HG02763 (cell line): ENCODE data around the gene KRTCAP2.
A peak's percentile ranks its signal among the peaks of the same experiment; 100 is the strongest.

Experiments
- ATAC-seq: cut with Tn5 transposase; IDR thresholded peaks from one replicate; pipeline ENCODE4 v1.9.1; 2021; ENCODE audit warnings: mild to moderate bottlenecking, moderate library complexity; ENCODE audit not compliant: unreplicated experiment

KRTCAP2 gene

DNA sequence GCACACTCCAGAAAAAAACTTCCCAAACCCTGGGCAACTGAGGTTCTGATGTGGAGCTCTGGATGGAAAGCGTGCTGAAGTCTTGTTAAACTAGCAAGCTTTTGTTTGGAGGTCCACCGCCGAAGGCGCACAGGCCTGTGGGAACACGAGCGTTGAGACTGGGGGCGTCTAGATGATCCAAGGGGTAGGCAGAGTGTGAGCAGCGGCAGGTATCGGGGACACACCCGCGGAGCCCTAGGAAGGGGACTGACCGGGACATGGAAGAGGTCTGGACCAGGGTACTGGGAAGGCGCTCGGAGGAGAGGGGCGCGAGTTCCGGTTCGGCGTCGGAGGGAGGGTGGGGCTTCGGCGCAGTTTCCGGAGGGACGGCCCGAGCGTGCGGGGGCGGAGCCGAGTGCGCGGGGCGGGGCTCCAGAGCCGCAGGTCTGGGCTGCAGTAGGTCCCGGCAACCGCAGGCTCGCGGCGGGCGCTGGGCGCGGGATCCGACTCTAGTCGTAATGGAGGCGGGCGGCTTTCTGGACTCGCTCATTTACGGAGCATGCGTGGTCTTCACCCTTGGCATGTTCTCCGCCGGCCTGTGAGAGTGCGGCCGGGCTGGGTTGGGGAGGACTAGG, 37.6 kb downstream of the KRTCAP2 start, which contains the start of gene SLC50A1:
Gene SLC50A1, plus strand, starts transcription at position 438 of the 614 bp plus-strand sequence. Its CDS starts 60 bp downstream, at position 498.
- peak; percentile 84 for ATAC-seq

DNA sequence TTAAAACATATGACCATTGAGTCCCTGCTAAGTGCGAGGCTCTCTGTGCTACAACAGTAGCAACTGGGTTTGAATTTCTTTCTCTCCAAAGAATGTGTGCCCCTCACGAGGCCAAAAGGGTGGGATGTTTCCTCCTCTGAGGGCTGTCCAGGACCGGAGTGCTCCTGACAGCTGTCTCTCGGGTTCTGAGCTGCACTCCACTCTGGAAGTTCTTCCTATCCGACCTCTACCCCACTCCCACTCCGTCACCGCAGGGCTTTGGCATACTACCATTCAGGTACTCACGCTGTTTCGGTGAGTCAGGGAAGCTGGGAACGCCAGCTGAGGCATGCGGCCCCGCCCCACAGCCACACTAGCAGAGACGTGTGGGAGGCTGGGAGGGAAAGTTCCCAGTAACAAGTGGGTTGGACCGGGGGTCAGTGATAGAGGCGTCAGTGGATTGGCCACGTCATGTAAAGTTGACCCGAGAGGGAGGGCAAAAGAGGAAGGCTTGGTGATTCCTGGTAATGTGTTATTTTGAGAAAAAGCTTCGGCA, 38.2 kb downstream of the KRTCAP2 start:
- ATAC-seq, result no peak

DNA sequence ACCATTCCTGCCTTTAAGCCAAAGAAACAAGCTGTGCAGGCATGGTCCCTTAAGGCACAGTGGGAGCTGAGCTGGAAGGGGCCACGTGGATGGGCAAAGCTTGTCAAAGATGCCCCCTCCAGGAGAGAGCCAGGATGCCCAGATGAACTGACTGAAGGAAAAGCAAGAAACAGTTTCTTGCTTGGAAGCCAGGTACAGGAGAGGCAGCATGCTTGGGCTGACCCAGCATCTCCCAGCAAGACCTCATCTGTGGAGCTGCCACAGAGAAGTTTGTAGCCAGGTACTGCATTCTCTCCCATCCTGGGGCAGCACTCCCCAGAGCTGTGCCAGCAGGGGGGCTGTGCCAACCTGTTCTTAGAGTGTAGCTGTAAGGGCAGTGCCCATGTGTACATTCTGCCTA, 38.8 kb downstream of the KRTCAP2 start:
- ATAC-seq, result no peak

DNA sequence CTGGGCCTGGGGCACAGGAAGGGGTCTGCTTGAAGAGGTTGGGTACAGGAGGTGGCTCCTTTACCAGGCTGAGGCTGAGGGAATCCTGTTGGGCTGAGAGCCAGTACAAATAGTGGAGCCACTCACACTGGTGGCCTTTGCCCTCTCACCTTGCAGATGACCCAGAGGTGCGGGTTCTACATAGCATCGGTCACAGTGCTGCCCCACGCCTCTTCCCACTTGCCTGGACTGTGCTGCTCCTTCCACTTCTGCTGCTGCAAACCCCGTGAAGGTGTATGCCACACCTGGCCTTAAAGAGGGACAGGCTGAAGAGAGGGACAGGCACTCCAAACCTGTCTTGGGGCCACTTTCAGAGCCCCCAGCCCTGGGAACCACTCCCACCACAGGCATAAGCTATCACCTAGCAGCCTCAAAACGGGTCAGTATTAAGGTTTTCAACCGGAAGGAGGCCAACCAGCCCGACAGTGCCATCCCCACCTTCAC, 39.3 kb downstream of the KRTCAP2 start:
- no peak for ATAC-seq

DNA sequence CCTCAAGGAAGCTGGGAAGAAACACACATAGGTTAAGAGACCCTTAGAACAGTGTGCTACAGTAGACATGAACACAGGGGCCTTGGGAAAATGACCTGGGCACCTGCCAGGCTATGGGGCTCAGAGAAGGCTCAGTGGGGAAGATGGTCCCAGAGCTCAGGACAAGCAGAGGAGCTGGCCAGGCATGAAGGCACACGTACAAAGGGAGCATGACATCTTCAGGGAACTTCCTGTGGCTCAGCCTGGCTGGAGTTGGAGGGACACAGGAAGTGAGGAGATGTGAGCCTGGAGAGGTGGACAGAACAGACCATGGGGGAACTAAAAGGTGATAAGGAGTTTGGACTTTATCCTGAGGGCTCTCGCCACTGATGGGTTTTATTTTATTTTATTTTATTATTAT, 41.2 kb downstream of the KRTCAP2 start:
- no peak for ATAC-seq

DNA sequence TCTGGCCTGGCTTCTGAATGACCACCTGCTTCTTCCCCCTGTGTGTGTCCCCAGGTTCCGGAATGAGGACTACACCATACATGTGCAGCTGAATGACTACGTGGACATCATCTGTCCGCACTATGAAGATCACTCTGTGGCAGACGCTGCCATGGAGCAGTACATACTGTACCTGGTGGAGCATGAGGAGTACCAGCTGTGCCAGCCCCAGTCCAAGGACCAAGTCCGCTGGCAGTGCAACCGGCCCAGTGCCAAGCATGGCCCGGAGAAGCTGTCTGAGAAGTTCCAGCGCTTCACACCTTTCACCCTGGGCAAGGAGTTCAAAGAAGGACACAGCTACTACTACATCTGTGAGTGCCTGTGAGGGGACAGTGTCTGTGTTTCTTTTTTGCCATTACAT, 41.8 kb downstream of the KRTCAP2 start:
- no peak for ATAC-seq

DNA sequence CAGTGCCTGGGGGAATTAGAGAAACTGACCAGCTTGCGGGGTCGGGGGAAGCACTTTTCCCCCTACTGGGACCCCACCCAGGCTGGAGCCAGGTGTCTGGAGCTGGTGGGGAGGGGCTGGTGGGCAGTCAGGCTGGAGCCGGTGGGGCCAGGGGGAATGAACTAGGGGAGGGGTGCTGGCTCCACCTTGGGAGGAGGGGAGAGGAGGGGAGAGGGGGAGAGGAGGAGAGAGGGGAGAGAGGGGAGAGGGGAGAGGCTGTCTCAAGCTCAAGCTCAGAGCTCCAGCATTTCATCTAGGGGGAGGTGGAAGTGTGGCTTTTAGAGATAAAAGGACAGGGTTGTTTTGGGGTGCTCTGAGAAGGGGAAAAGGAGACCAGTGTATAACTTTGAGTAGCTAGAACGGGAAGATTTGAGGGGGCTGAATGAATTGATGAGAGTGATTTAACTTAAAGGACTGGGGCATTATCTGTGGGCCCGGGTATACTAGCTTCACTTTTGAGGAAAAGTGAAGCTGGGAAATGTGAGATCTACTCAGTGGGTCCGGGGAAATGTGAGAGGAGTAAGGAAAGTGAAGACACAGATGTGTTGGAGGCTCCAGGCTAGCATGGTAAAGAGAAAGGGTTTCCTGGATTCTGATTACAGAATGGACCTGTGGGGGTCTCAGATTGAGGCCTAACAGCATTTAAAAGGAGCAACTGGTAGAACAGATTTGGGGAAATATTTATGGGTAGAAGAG, 42.7 kb downstream of the KRTCAP2 start:
- ATAC-seq, result no peak

DNA sequence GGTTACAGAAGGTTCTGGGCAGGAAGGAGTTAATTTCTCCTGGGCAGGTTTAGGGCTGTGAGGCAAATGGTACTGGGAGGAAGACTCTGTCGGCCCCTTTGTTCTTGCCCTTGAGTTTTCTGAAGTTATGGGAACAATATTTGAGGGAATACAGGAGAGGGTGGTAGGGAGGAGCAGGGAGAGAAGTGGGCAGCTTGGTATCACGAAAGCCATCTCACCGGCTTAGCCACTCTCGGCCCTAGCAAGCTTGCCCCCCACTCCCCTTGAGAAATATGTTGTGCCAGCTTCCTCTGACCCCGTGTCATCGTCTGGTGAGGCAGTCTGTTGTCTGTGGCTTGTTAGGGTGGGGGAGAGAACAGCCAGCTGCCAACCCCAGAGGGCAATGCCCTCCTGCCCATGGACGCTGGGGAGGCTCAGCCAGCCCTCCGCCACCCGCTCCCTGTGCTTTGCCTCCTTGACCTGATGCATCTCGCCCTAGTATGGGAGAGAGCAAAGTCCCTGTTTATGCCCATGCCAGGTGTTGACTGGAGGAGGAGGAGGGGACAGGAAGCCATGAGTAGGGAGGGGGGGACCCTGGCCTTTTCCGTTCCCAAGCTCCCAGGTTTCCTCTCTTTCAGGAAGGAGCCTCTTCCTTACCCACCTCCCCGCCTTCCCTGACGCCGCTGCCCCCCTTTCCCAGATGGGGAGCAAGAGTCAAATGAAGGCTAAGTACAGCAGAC, 44.2 kb downstream of the KRTCAP2 start:
- no peak for ATAC-seq

DNA sequence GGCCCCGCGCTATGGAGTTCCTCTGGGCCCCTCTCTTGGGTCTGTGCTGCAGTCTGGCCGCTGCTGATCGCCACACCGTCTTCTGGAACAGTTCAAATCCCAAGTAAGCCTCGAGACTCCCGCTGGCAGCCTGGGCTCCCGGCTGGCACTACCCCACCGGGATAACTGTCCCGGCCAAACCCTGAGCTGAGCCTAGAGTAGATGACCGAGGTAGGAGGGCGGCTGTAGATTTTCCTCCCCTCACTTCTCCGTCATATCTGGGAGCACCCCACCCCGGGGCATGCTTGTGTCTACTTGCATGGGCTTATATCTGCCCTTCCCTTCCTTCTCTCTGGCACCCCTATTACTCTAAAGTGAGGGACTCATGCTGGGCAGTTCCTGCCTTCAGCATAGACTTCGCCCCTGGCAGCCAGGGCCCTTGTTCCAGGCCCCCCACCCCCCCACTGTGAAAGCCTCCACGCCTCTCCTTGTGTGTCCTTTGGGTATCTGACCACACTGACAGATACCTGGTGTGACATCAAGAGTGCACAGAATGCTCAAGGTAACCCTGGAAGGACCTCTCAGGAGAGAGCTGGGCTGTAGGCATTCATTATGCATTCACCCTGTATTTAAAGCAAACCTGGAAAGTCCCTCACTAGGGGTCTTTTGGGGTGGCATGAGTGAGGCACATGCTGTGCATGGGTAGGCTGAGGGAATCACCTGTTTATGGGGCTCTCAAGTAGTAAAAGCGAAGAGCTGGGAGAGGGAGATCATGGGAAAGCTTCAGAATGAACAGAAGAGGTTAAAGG, 44.9 kb downstream of the KRTCAP2 start:
- ATAC-seq, result no peak

DNA sequence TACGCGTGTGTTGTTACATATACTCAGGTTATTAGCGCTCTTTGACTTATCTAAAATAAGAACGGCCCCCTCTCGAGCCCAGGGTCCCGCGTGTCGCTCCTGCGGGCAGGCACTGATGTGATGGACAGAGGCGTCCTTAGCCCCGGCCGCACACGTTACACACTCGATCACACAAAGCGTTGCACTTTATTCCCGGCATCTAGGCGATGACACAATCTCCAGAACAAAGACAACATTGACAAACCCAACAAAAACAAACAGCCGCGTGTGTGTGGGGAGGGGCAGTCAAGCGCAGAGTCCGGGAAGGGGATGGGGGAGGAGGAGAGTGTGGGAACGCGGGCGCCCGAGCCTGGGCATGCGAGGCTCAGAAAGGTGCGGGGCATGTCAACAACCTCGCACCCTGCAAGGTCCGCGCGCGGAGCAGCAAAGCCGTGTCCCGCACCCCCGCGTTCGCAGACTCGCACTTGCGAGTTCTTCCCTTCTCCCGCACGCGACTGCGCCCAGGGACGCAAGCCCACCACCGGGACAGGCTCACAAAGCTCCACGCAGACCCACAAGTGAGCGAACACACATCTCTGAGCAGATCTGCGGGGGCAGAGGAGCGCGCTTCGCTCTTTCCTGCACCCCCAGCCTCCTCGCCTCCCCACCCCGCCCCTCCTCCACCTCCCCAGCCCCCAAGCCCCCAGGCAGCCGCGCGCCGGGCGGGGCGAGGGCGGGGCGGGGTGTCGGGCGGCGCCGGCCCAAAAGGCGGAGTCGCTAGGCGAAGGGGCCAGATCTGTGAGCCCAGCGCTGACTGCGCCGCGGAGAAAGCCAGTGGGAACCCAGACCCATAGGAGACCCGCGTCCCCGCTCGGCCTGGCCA, 45.8 kb downstream of the KRTCAP2 start, which contains the start of gene EFNA1:
Gene EFNA1, plus strand, starts transcription at position 772 of the 862 bp plus-strand sequence. CDS start 102 bp downstream, outside the sequence.
- ATAC-seq, result no peak

DNA sequence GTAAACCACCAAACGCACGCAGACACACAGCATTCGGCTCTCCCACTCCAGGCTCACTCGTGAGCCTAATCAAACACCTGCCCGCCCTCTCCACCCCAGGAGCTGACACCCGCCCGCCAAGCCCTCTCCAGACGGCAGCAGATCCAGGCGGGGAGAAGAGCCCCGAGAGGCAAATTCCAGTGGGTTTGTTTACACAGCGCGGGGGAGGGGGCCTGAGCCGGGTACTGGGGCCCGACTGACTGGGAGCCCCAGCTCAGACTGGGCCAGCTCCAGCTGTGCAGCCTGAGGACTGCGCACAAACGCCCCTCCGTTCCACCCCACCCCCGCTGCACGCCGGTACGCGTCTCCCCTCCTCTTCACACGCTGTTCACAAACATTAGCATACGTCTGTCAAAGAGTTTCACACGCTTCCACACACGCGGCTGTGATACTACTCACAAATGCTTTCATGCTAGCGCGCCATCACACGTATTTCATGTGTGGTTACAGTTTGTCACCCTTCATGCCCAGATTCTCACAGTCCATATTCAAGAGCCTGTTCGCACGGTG, 46.5 kb downstream of the KRTCAP2 start:
- no peak for ATAC-seq

DNA sequence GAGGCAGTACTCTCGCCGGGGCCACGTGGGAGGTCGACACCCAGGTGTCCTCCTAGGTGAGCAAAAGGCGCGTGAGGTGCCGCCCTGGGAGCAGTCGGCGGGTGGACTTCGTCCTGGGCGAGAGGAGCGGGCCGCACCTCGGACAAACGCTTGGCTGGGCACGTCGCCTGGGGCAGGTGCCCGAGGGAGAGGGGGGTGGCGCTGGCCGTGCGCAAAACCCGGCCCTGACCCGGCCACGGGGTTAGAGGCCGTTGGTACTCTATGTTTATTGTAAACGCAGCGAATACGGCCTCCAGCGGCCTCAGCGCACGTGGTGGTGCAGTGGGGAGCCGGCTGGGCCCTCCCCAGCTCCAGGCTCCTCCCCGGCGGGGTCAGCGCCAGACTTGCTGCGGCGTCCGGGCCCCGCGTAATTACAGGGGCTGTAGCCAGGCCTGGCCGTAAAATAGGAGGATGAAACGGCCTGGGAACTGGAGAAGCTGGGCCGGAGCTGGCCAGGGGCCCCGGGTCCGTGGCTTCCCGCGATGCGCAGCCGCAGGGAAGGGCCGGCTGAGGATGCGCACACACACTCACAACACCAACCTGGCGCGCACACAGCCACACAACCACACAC, 47.1 kb downstream of the KRTCAP2 start:
- no peak for ATAC-seq

DNA sequence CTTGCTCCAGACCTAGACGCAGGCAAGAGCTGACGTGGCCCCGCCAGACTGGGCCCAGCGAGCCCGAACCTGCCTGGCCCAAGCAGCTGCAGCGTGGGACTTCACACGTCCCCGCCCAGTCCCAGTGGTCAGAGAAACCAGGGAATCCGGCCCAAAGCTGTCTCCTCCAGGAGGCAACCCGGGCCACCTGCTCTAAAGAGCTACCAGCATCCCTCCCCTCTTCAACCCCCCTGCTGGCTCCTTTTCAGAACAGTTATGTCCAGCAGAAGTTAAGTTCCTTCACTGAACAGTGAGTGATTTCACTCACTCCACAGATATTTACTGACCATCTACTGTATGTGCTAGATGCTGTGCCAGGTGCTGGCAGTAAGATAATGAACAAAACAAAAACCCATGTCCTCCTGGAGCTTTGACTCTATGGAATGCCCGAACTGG, 47.6 kb downstream of the KRTCAP2 start:
- no peak for ATAC-seq

DNA sequence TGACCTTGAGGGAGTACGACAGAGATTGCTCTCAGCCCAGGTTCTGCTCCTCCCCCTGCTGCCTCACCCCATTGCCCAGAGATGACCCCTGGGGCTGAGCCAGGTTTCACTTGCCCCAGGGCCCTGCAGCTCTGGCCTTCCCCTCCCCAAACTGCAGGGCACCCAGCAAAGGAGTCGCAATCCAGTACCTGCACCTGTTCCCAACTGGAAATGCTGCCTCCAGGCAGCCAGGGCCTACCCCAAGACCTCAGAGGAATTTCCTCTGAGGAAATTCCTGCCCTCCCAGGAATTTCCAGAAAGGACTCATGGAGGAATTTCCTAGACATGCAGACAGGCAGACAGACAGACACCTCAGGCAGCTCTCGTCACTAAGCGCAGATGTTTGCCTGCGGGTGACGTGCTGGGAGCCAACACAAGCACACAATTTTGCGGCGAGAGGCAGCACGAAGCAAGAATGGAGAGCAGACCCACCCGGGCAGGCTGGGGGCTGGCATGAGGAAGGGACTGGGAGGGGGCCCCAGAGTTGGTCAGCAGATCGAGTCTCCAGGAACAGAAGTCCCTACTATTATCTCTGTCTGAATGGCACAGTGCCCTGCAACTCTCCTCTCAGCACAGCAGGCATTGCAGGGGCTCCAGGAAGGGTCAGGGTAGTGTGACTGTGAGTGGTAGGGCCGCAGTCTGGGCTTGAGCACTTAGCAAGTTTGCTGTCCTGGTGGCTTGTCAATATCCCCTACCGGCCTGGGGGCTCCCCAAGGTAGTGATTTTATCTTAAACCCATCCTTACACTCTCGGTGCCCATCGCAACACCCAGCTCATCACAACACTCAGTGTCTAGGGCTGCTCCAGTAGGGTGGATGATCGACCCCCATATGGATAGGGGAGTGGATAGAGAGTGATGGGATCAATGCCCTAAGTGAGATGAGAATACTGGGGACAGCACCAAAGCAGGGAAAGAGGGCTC, 48.3 kb downstream of the KRTCAP2 start:
- ATAC-seq, result no peak

DNA sequence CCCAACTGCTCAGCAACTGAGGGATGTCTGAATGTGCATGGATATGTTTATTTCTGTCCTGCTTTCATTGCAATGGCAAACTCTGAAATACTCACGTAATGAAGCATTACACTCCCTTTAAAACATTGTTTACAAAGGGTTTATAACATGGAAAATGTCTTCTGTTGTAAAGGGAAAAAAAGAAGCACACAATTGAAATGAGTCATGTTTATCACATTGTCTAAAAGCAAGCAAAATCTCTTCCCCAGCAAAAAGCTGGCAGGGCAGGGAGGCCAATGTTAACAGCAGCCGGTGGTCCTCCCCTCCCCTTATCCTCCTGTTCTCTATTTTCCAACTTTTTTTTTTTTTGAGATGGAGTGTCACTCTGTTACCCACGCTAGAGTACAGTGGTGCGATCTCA, 49.3 kb downstream of the KRTCAP2 start:
- ATAC-seq, result no peak

DNA sequence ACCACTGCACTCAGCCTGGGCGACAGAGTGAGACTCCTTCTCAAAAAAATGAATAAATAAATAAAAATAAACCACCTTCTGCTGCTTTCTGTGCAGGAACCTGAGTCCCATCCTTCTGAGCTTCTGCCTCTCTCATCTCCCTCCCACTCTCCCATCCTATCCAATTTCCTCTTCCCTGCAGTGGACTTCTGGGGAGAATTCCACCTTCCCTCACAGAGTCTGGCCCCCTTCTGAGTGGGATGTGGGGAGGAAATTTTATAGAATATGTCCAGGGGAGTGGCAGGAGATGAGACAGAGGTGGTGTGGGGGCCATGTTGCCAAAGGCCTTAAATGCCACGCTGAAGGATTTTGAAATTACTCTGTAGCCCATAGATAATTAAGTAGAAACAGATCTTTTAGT, 50.8 kb downstream of the KRTCAP2 start:
- no peak for ATAC-seq

DNA sequence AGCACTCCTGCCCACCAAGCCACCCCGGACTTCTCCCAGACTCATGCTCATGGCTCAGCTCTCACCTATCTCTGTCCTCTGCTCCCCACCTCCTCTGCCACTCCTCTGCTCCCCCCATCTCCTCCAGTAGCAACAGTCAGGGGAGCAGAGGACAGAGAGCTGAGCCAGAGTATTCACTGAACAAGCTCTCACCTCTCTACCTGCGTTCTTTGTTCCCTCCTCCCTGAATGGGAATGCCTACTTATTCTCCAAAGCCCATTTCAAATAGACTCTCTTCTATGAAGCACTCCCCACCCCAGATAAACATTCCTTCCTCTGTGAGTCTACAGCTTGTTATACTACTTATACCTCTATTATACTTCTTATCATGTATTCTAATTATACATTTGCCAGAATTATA, 51.9 kb downstream of the KRTCAP2 start:
- ATAC-seq, result no peak

DNA sequence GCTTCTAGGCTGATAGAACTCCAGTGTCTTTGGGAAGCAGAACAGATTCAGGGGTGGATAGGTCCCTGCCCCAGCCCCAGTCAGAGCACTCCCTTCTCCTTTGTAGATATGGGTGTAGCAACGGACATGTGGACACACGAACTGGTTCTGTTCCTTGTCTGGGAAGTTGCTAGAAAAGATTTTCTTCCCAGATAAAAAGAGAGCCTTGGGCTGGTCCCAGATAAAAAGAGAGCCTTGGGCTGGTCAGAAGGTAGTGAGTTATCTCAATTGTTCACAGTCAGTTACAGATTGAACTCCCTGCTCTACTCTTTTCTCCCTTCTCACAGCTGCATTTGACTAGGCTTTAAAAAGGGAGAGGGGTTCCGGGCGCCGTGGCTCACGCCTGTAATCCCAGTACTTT, 52.9 kb downstream of the KRTCAP2 start:
- ATAC-seq, result no peak
